SK-MEL-5 (cell line): ENCODE results near the gene ADAM8. TPM values are rescaled to one million over a fixed set of nuclear protein-coding genes. Genes with fewer than 3 reads are reported as not detected.
"Not testable (repeated sequence)": the region's sequence is repeated elsewhere in the genome, so short reads cannot be mapped to it uniquely, and the experiment has no call there.

ENCODE experiments used
- DNase-seq: peaks from one replicate; pipeline ENCODE4 v3.0.0-alpha.2; 2016; ENCODE audit warnings: low read depth, low spot score
- in situ Hi-C: cut with HindIII; loops from 2 replicates; pipeline ENCODE4 v1.10.0; 2016; ENCODE audit warnings: low sequenced_read_pairs, high pct_unique_total_duplicates, low pct_unique_long_range_greater_than_20kb
- total RNA-seq: library from RNA; depleted of rRNA; stranded (reverse); fragments of >200 nt; shearing (Covaris generic); gene quantifications from 2 replicates; pipeline ENCODE4 v1.2.3, GENCODE V29; 2014

ADAM8 gene
- total RNA-seq, 1 experiment from 2014 or later = 0.05 TPM

DNA sequence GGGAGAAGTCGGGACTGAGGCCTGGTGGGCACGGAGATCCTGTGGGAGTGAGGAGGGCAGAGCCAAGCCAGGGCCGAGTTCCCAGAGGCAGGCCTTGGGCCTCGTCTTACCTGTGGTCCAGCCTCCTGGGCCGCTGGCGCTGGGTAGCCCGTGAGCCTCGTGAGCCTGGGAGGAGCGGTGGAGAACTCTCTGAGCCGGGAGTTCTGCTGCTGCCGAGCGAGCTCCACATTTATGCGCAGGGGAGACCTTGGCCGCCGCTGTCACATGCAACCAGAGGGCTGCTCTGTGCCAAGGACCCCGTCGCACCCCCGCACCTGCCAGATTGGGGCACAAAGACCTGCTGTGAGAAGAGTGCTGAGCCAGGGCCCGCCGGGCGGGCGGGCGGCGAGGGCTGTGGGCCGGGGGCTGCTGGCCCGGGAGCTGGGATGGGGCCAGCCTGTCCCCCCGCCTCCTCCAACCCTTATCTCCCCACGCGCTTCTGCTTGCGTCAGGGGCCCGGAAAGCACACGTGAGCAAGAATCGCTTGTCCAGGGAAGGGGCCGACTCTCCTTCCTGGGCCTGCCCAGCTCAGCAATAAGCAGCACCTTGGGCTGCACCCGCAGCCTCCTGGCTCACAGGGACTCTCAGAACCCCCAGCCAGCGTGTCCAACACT, 28.9 kb downstream of the ADAM8 start:
- in situ Hi-C loops = no loop called here

DNA sequence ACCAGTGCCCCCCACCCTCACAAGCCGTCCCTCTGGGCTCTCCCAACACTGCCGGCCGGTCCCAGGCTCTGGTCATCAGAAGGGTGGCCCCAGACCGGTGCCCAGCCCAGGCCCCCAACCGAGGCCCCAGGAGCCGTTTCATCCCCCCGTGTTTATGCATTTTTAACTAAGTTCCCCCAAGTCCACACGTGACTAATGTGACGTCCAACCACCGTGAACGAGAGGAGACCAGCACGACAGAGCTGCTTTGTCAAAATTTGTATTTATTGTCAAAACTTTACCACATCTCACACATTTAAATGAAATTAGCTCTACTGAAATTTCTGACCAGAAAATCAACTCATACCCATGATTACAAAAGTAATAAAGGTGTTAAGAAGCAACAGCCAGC, 30.4 kb downstream of the ADAM8 start:
- no peak for DNase-seq
- in situ Hi-C loops = no loop called here

More for the DNA sequence above, 28.9 kb downstream of the ADAM8 start:
- DNase-seq = no peak

DNA sequence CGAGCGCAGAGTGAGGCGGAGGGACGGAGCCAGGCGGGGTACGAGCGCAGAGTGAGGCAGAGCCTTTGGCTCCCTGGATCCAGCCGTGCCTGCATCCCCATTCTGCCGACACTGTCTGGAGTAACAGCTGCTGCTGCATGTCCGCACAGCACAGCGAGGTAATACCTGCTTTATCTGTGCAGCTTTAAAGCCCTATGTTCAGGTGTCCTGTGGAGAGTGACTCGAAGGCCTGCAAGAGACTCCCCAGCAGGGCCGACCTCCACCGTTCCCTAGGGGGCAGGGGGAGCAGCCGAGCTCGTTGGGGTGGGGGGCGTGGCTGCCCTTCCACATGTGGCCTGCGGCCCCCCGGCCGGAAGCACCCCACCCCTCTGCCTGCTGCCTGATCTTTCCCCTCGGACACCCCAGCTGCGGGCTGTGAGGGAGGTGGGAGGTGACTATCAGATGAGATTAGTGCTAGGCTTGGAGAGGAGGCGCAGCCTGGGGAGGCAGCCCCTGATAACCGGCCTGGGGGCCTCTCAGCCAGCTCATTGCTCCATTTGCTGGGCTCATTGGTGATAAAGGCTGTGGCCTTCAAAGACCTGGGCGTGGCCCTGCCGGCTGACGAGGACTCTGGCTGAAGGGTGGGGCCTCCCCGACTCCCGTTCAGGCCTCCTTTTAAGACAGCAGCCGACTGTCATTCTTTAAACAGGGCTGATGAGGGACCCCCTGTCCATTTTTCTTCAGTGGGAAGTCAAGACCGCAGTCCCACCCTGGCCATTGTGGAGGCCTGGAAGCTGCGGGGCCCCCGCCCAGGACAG, 31.0 kb downstream of the ADAM8 start:
- no peak for DNase-seq
- in situ Hi-C loops = no loop called here

DNA sequence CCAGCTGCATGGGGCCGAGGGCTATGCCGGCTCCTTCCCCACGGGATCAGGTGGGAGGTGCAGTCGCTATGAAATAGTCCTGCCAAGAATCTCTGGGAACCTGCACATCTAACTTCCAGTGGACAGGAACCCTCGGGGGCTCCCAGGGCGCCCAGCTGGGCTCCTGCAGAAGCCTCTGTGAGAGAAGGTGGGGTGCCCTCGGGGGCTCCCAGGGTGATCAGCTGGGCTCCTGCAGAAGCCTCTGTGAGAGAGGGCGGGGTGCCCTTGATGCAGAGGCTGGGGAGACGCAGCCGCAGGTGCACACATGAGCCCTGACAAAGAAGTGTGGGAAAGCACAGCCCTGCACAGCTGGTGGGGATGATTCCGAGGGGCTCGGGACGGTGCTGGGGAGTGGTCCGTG, 33.1 kb downstream of the ADAM8 start:
- no peak for DNase-seq
- in situ Hi-C loops = no loop called here

DNA sequence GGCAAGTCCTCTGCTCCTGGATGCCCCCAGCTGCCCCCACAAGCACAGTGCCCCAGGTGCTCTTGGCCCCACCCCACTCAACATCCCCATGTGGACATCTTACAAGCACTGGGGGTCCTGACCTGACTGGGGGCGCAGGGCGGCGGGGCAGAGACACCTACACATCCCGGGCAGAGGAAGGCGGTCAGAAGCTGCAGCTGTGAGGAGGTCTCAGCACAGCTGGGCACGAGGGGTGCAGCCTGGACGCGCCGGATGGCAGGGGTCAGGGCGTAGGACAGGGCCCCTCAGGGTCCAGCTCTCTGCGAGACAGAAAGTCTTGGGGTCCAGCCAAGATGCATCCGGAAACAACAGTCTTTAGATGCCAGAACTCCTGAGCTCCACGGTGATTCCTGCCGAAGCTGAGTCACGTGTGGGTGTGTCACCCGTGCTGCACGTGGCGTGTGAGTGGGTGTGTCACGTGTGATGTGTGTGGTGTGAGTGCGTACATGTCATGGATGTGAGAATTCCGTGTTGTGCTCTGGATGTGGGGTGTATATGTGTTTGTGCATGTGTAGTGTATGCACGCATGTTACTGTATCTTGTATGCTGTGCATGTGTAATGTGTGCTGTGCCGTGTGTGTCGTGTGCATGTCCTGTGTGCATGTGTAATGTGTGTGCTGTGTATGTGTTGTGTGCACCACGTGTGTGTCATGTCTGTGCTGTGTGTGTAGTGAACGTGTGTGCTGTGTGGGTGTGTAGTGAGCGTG, 33.9 kb downstream of the ADAM8 start:
- peak; percentile 1 for DNase-seq
- in situ Hi-C loops = no loop called here

DNA sequence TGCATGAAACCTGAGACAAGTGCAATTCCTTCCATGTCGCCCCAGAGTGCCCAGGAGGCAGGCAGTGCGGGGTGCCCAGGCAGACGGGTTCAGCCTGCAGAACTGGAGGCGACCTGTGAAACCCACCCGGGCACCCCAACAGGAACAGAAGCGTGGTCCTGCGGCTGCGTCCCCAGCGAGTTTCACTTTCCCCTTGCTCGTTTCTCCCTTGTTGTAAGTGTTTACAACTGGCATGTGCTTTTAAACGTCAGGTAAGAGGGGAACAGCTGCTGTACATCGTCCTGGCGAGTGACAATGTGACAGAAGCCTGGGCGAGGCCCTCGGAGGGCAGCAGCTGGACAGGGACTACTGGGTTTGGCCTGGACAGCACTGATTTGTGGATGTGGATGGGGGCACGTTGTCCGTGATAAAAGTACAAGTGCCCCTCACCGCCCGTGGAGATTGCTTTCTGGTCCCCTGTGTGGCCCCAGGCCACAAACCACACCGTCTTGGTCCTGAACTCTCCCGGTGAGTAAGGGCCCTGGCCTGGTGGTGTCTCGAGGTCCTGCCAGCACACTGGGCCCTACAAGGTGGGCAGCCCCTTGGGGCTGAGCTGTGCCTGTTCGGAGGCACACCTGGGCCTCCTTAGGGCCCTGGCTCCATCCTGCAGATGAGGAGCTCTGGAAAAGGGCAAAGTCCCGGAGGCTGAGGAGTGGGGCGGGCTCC, 35.0 kb downstream of the ADAM8 start:
- in situ Hi-C loops = no loop called here
- no peak for DNase-seq

DNA sequence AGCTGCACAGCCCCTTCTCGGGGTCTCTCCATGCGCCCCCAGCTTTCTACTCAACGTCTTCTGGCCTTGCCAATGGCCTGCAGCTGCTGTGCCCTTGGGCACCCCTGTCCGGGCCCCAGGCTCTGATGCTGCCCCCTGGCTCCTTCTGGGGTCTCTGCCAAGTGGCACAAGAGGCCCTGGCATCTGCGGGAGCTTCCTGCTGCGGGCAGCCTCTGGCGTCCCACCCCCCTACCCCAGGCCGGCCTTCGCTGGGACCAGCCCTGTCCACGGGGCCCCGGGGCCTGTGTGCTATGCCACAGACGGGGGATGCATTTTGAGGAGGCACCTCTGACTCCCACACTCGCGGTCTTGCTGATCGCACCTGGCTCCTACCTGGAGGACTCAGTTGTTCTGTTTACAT, 36.7 kb downstream of the ADAM8 start:
- DNase-seq = no peak
- in situ Hi-C loops = no loop called here

DNA sequence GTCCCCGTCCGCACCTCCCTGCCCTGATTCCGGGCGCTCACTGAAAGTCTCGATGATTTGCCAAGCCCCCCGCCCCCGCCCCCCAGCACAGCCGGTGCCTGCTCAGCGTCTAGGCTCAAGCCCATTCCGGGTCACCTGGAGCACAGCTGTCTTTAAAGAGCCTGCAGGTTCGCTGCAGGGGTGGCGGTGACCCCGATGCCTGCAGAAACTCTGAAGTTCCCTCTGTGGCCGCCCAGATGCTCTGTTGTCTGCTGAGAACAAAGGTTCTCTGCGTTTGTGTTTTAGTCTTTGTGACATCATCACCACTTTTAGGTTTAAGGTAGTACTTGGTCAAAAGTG, 38.2 kb downstream of the ADAM8 start:
- in situ Hi-C loops = no loop called here
- DNase-seq = no peak

DNA sequence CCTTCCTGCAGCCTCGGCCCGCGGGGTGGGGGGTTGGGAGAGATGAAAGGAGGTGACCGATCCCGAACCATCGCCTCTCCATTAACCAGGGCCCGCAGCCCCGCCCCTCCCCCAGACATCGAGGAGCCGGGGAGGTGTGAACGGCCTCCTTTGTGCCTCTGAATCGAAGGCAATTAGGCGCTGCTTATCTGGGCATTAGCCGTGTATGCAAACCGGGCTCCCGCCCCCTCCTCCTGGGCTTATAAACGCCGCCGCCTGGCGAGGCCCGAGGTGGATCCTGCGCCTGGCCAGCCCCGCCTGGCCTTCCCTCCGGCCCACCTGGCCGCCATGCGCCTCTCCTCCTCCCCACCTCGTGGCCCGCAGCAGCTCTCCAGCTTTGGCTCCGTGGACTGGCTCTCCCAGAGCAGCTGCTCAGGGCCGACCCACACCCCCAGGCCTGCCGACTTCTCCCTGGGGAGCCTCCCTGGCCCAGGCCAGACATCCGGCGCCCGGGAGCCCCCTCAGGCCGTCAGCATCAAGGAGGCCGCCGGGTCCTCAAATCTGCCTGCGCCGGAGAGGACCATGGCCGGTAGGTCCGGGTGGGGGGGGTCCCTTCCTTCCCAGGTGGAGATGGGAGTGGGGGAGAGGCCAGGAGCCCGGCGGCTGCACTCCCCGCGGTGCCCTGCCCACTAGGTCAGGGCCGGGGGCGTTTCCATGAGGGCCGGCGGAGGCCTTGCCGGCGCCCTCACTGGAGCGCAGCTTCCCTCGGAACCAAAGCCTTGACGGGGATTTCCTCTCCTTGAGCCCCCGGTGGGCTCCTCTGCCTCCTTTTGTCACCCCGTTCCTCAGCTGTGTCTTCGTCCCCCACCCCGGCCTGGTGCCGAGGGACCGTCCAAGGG, 38.8 kb downstream of the ADAM8 start, which contains the start of gene VENTX:
Gene VENTX, plus strand, starts transcription at position 268 of the 878 bp plus-strand sequence. Its CDS starts 60 bp downstream, at position 328.
- in situ Hi-C loops = no loop called here
- DNase-seq = no peak

DNA sequence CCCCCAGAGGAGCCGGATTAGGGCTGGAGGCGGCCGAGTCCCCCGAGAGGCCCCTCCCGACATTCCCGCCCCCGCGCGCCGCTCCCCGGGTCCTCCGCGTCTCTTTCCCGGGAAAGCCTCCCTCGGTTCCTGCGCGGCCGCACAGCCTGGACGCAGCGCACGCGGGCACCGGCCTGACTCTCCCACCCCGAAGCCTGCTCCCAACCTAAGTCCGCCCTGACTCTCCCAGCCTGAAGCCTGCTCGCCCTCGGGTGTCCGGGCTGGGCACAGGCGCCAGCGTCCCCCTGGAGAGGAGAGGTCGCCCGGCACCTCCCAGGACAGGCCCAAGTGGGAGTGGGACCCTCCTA, 39.5 kb downstream of the ADAM8 start:
- no peak for DNase-seq
- in situ Hi-C loops = no loop called here

DNA sequence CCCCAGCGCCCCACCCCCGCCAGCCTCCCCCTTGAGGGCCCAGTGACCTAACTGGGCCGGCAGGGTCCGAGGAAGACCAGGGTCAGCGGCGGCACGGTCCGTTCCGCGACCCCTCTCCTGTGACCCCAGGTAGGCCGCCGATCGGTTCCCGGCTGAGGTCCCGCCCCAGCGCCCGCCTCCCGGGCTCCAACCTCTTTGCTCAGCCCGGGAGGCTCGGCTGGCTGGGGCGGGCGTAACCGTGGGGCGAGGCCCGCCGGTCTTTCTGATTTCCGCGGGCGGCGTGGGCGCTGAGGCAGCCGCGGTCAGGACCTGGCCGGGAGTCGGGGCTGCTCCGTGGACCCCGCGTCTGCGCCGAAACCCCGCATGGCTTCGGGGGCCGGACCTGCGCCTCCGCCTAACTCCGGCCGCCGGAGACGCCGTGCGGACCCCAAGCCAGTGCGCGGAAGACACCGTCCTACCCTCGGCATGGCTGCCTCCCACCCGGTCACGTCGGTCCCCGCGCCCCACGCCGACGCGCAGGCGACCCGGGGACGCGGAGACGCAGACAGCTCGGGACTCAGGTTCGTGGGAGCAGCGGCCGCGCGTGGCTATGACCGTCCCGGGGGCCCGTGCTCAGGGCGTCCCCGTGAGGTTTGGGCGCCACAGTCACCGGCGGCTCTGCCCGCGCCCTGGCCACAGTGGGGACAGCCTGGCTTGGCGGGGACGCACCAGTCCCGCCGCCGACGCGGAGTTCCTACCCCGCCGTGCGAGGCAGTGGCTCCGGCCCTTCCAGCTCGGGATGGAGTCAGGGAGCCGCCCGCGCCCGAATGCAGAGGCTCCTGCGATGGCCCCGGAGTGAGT, 40.0 kb downstream of the ADAM8 start:
- in situ Hi-C loops = no loop called here
- no peak for DNase-seq

DNA sequence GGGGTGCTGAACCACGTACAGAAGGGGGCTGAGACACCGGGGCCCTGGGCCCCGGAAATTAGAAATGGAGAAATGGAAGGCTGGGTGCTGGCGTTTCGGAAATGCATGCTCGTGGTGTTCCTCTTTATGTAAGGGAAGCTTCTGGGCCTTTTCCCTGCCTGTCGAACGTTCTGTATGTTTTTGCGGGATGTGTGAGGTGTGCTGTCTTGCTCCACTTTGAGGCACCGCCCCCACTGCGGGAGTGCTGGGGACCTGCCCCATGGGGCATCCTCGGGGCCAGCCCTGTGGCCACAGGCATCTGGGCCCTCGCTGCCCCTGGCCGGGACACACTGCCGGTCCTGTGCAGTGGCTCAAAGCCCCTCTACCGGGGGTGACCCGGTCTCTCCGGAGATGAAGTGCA, 40.7 kb downstream of the ADAM8 start:
- DNase-seq = no peak
- in situ Hi-C loops = no loop called here

DNA sequence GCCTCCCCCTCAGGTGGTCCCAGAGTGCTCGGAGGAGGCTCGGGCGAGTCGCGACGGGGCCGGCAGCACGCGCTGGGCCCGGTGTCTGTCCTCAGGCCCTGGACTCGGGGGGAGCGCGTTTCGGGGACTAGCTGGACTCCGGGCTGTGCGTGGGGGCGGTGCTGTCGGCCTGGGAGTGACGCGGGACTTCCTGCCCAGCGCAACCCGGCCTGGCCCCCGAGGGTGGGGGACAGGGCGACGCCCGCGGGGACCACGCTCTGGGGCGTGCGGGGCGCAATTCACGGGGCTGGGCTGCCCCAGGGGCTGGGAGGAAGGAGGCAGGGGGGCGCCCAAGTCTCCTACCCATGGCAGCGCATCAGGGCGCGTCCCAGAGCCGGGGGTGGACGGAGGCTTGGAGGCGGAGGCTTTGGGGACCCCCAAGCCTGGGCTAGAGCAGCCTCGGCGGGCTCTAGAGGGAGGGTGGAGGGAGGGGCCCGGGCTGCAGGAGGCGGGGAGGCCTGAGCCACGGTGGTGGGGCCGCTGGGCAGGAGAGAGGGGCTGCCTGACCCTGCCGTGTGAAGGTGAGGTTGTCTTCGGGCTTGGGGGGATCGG, 41.3 kb downstream of the ADAM8 start:
- in situ Hi-C loops = no loop called here
- no peak for DNase-seq

DNA sequence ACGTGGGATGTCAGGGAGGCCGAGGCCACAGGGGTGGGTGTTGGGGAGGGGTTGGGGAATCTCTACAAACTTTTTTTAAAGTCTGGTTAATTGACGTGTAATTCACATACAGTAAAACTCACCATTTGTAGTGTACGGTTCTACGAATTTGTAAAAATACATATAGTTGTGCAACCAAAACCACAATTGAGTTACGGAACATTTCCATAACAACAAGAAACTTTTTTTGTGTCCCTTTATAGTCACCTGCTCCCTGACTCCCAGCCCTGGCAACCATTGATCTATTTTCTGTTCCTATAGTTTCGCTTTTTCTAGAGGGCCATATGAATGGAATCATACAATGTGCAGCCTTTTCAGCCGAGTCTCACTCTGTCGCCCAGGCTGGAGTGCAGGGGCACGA, 41.9 kb downstream of the ADAM8 start:
- DNase-seq, in situ Hi-C loops: not testable (repeated sequence)

DNA sequence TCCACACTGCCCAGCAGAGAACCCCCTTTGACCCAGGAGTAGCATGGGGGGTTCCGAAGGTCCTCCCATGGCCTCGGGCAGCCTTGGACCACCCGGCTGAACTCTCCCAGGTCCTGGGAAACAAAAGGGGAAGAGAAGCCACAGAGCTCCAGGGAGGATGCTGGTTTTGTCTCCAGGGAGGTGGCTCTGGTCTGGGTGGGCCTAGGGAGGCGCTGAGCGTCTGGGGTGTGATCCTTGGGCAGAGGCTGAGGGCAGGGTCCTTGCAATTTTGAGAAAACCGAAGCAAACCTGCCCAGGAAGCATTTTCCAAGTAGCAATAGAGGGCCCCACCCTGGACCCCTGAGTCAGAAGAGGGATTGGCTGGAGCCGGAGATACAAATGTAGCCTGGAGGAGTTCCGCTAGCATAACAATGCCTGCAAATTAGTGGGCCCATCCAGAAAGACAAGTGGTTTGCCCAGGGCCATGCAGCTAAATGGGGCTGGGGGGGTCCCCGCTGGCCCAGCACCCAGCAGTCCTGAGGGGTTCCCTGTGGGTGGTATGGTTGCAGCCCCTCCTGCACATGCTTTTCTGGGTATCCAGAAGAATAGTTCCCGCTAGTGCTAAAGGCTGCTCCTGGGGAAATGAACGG, 44.6 kb downstream of the ADAM8 start:
- in situ Hi-C loops = no loop called here

More for the DNA sequence above, 44.6 kb downstream of the ADAM8 start:
- no peak for DNase-seq
